Activated effector memory CD4-positive, alpha-beta T cell treated with Interleukin-2 at 50 U/mL for 16 hours (primary cell): ENCODE data around the gene HESX1.

Source experiments
- DNase-seq: peaks from one replicate; pipeline ENCODE4 v3.0.0-alpha.2; 2020

The HESX1 gene

GRCh38 chr3:57166660-57167059 is 33.1 kb downstream of the HESX1 start:
- DNase-seq = no peak

- no peak for DNase-seq
Observed at GRCh38 chr3:57165641-57166040, 34.1 kb downstream of the HESX1 start.

- no peak for DNase-seq
Observed at GRCh38 chr3:57164657-57165573, 34.9 kb downstream of the HESX1 start, which contains the start of gene IL17RD. IL17RD (minus strand) TSS chr3:57165353; CDS start chr3:57165286, 67 bp downstream.

- DNase-seq = no peak
Observed at GRCh38 chr3:57164217-57164656, 35.5 kb downstream of the HESX1 start.

GRCh38 chr3:57163751-57164150 is 36.0 kb downstream of the HESX1 start:
- DNase-seq = no peak

GRCh38 chr3:57161915-57162314 is 37.9 kb downstream of the HESX1 start:
- DNase-seq = no peak

- no peak for DNase-seq
Observed at GRCh38 chr3:57160765-57161538, 38.8 kb downstream of the HESX1 start.

GRCh38 chr3:57160076-57160764 is 39.6 kb downstream of the HESX1 start:
- no peak for DNase-seq

- no peak for DNase-seq
Observed at GRCh38 chr3:57158813-57159738, 40.7 kb downstream of the HESX1 start.

- DNase-seq = no peak
Observed at GRCh38 chr3:57158325-57158724, 41.5 kb downstream of the HESX1 start.

- DNase-seq = no peak
Observed at GRCh38 chr3:57157545-57157944, 42.2 kb downstream of the HESX1 start.

GRCh38 chr3:57155310-57155643 is 44.5 kb downstream of the HESX1 start:
- DNase-seq = no peak

GRCh38 chr3:57154470-57155309 is 45.1 kb downstream of the HESX1 start:
- DNase-seq = no peak

GRCh38 chr3:57152151-57153143 is 47.3 kb downstream of the HESX1 start:
- DNase-seq = no peak

- DNase-seq = no peak
Observed at GRCh38 chr3:57151749-57152148, 48.0 kb downstream of the HESX1 start.

- DNase-seq = no peak
Observed at GRCh38 chr3:57151021-57151449, 48.7 kb downstream of the HESX1 start.

- no peak for DNase-seq
Observed at GRCh38 chr3:57150113-57150581, 49.6 kb downstream of the HESX1 start.
